ENCODE measurements around the gene RBM26.
A peak's percentile ranks its signal among the peaks of the same experiment; 100 is the strongest.
"Not testable (repeated sequence)": the region's sequence is repeated elsewhere in the genome, so short reads cannot be mapped to it uniquely, and the experiment has no call there.

The RBM26 gene

DNA sequence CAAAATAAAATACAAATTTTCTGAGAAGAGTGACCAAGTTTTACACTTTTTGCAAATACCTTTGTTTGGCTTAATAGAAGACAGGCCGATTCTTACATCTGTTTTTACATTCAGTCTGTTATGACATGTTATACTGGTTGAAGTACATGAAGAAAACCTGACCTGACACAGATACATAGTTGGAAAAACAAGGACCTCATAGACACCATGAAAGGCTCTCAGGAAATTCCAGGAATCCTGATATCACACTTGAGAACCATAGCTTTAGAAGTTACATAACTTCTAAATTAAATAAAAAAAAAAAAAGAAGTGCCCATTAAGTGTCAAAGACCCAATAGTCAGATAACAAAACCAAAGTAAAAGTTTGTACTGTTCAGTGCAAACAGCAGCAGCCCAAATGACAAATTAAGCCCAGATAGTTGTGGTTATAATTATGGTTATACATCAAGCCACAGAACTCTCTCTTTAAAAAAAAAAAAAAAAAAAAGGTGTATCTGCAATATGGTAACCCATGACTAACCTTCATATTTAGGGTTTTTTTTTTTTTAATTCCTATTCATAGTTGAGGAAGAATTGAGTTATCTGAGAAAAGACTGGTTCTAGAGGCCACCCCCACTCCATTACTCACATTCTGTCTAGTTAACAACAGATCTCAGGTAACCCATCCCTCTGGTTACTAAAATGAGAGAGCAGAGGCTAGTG lies 19.8 kb downstream of the RBM26 start:
- peak; percentile 33 for DNase-seq

DNA sequence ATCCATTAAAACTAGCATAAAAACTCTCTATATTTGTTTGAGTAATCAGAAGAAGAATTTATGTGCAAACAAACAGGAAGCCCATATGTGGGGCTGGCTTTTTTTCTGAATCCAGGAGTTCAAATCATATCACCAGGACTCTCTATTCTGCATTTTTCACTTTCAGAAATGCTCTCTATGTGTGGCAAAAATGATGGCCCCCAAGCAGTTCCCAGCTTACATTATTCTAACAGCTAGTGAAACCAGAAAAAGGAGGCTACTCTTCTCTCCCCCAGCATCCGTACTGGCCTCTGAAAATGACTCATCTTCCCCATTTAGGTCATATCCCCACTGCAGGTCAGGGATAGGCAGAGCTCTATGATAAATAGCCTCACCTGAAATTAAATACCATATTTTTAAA lies 20.4 kb downstream of the RBM26 start:
- peak; percentile 14 for DNase-seq

DNA sequence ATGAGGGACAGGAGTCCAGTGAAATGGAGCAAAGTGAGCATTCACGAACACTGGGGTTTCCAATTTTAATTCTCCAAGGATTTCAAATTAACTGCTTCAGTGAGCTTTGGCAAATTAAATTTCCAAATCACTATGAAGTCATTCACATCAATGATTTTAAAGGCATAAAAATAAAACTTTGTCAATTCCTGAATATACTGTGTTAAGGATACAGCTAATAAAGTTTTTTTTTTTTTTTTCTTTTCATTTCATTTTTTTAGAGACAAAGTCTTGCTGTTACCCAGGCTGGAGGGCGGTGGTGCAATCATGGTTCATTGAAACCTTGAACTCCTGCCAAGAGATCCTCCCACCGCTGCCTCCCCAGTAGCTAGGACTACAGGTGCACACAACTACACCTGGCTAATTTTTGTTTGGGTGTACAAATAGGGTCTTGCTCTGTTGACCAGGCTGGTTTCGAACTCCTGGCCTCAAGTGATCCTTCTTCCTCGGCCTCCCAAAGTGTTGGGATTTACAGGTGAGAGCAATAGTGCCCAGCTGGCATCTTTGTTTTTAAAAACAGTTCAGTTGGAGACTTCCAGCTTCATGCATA lies 21.9 kb downstream of the RBM26 start:
- DNase-seq: no peak

DNA sequence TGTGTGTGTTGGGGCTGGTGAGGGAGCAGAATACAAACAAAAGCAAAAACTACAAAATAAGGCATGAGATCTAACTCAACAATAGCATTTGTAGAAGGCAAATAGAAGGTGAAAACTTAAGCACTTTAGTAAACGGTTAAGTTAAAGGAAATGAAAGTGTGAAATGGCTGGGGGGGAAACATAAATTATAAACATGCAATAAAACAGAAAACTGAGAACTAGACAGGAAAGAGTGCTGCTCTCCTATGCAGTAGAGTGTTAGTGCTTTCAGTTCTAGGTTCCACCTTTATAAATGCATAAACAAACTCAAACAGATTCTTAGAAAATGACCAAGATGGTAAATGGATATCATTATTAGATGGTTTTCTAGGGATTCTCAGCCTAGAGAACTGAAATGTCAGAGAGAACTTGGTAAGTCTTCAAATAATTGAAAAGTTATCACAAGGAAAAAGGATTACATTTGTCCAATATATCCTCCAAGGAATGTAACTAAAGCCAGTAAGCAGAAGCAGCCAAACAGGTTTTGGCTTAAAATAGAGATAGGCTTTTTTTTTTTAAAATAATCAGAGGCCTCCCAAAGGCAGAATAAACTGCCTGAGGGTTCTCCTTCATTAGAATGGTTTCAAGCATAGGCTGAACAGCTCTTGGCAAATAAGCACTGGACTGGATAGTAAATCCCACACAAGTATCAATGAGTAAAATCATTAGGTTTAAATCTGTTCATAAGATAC lies 23.3 kb downstream of the RBM26 start:
- DNase-seq: no peak

DNA sequence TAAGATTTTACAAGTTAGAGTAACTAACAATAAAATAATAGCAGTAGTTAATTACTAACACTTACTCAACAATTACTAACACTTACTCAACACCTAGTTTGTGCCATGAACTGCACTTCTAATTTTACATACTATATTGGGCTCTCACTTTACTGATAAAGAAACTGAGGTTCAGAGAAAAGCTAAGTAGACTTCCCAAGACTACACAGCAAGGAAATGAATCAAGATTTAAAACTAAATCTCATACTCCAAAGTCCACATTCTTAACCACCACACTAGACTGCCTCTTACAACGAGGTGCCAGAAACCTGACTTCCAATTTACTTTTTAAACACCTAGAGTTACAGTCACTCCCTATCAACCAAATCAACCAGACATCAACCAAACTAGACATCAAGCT lies 25.1 kb downstream of the RBM26 start:
- DNase-seq: no peak

DNA sequence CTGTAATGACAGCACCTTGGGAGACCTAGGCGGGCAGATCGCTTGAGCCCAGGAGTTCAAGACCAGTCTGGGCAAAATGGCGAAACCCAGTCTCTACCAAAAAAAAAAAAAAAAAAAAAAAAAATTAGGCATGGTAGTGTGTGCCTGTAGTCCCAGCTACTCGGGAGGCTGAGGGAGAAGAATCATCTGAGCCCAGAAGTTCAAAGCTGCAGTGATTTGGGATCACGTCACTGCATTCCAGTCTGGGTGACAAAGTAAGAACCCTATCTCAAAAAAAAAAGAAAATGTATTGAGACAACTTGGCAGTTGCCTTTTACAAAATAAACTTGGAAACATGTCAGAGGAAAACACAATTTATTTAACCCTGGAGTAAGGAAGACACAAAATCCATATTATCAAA lies 26.8 kb downstream of the RBM26 start:
- DNase-seq: no peak

DNA sequence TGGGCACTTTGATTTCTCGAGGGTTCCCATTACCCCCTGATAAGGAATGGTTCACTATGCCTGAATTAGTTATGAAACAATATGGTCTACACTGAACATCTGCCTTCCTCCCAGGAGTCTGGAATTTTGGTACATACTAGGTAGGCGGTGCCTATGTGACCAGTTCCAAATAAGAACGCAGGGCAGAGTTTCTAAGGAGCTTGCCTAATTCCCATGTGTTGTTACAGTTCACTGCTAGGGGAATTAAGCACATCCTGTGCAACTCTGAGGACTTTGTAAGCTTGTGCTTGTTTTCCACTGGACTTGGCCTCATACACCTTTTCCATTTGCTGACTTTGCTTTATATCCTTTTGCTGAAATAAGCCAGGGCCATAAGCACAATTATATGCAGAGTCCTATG lies 29.2 kb downstream of the RBM26 start:
- DNase-seq: no peak

DNA sequence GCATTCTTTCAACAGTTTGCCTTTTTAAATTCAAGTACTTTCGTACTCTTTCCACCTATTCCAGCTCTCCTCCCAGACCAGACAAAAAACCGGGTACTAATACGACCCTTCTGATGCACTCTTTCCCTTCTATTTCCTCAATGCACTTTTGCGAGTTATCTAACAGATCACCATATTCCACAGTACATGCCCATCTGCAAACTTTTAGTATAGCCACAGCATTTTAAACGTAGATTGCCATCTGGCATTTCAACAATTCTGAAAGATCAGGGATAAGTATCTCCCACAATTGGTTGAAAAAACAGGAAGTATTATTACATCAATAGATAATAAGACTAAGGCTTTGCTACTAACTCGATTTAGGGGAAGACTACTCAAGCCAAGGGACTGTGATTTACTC lies 31.5 kb downstream of the RBM26 start:
- DNase-seq: no peak

DNA sequence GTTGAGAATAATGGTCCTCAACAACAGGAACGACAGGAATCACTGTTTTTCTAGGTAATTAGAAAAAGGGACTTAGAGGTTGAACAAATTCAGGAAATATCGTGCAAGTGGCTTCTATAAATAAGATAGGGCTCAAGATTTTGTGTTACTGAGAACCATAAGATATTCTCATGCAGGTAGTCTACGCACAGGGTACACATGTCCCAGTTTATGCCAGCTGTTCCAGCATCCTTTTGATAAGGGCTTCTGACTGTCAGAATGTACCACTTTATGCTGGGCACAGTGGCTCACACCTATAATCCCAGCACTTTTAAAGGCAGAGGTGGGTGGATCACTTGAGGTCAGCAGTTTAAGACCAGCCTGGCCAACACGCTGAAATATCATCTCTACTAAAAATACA lies 32.1 kb downstream of the RBM26 start:
- no peak for DNase-seq

DNA sequence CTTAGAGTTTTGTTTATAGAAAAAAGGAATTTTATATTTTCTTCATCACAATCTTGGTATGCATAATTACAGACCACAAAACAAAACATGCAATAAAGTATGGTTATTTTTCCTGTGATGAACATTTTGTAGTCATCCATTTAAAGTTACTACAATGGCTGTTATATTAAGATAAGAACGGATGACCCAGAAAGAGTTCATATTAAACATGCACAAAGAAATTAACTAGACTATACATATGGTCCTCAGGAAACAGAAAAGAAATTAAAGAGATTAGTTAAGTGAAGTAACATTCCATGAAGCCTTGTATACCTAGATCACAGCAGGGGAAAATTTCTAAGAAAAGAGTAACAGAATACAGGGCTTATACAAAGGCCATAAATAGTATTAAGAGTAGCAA lies 36.8 kb downstream of the RBM26 start:
- DNase-seq: no peak

DNA sequence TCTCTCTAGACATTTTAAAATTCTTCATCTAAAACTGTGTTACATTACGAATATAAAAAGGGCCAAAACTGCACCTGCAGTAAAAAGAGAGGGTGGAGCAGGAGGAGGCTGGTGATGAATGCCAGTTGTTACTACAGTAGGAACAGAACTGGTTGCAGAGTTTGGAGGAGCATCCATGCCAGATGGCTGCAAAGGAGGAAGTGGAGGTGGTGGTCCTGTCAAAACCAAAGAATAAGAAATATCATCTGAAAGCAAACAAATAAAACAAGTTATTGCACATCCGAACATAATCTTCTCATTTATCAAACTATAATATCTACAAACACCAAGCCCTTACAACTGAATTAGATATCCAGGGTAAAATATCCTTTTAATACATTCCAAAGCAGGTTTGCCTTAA lies 40.1 kb downstream of the RBM26 start:
- no peak for DNase-seq

DNA sequence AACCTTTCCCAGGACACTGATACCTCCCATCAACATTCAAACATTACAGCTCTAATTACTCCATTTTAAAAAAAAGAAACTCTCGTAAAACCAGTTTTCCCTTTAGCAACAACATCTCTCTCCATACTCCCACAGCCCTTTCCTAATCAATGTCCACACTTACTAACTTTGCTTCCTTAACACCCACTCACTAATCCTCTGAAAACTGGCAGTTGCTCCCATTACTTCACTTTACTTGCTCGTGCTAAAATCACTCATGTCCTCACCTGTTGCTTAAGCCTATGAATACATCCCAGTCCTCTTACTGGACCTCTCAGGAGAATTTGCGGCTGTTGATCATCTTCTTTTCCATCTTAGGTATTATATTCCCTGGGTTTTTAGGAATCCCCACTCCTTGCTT lies 44.8 kb downstream of the RBM26 start:
- DNase-seq: no peak

DNA sequence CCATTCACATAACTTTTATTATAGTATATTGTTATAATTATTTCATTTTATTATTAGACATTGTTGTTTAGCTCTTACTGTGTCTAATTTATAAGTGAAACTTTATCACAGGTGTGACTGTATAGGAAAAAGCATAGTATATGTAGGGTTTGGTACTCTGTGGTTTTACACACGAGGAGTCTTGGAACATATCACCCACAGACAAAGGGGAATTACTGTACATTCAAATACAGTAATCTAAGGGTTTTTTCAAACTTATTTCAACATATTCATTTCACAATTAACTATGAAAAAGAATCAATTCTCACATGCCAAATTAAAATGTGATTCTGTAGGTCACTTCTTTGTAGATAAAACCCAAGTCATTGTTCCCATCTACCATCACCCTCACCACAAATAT lies 46.0 kb downstream of the RBM26 start:
- DNase-seq: no peak

DNA sequence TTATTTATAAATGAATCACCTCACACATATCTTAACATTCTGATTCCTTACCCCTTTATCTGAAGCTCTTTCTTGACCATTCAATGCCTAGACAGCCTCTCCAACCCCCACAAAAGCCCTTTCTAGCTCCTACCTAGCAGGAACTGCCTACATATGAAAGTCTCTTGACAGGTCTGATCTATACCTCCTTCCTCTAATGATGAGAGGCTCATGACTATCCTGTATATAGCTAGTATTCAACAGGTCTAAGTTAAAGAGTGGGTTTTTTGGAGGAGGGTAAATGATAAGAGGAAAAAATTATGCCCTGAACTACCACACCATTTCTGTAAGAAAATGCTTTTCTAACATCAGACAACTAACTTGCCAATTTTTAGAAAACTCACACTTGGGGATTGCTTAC lies 47.0 kb downstream of the RBM26 start:
- no peak for DNase-seq

DNA sequence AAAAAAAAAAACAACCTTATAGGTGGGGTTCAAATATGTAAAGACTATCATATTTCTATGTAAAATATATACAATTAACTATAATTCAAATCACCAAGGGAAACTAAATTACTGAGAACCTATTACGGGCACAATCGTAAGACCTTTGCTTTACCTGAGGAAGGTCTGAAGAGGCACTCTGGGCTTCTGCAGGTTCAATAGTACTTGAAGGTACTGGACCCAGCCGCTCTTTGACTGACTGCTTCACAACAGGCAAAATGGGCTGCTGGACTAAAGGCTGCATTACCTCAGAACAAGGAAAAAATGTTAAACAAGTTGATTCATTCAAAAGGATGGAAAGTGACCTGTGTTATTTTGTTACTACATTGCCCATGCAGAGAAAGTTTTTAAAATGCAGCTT lies 51.8 kb downstream of the RBM26 start:
- DNase-seq: no peak

DNA sequence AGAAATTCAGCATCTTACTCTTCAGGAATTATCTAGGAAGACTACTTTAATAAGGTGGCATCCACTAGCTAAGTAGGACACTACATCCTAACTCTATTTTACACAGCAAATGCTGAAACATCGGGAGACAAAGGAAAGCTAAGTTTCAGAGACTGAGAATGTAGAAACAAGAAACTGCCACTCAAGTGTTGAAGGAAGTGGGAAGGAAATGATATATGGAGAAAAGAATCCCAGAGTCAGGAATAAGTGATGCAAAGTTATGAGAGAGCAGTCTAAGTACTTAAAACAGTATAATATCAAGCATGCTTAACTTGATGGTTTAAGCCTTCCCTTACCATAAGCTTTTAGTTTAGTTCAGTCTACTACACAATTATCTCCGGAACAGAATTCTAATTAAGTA lies 52.4 kb downstream of the RBM26 start:
- DNase-seq: no peak

DNA sequence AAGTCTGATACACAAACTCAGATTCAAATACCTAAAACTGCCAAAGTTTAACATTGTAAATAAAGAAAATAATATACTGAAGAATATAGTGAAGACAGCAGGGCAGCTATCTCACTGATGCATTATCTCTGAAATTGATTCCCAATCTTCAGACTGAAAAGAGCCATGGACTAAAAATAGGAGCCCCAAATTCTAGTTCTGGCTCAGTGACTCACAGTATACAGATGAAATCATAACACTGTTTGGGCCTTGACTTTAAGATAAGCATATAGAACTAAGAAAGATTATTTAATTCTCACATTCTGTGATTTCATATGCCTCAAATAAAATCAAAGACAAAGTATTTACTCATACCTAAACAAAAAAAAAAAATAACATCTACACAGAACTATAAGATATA lies 53.9 kb downstream of the RBM26 start:
- DNase-seq: no peak

DNA sequence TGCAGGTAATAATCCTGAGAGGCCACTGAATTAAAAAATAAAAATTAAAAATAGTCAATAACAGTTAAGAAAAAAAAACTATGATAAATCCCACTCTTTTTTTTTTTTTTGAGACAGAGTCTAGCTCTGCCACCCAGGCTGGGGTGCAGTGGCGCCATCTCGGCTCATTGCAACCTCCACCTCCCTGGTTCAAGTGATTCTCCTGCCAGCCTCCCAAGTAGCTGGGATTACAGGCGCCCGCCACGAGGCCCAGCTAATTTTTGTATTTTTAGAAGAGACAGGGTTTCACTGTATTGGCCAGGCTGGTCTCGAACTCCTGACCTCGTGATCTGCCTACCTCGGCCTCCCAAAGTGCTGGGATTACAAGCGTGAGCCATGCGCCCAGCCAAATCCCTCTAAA lies 56.4 kb downstream of the RBM26 start:
- not testable (repeated sequence) for DNase-seq

DNA sequence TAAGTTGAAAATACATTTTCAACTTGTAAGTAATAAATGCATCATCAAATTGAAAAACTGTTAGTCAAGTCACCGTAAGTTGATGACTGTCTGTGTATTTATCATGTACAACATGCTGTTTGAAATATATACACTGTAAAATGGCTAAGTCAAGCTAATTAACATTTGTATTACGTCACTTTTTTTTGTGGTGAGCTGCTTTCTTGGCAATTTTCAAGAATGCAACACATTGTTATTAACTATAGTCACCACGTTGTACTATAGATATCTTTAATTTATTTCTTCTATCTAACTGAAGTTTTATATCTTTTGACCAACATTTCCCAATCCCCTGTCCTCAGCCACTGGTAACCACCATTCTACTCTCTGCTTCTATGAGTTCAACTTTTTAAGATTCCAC lies 57.0 kb downstream of the RBM26 start:
- no peak for DNase-seq

DNA sequence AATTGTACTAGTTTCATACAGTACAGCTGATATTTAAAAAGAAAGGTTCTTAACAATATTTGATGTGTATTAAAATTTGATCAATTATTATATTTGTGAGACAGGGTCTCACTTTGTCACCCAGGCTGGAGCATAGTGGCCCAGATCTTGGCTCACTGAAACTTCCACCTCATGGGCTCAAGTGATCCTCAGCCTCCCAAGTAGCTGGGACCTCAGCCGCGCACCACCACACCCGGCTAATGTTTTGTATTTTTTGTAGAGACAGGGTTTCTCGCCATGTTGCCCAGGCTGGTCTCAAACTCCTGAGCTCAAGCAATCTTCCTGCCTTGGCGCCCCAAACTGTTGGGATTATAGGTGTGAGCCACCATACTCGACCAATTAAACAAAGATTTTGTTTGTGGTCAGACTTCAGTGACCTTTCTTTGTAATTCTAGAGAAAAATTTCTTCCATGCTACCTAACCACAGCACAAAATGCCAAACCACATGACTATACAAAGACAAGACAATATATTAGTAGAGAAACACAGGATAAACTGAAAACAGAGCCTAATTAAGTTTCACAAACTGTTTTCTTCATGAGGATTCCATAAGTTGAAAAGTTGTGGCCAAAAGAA lies 59.6 kb downstream of the RBM26 start:
- DNase-seq: no peak

DNA sequence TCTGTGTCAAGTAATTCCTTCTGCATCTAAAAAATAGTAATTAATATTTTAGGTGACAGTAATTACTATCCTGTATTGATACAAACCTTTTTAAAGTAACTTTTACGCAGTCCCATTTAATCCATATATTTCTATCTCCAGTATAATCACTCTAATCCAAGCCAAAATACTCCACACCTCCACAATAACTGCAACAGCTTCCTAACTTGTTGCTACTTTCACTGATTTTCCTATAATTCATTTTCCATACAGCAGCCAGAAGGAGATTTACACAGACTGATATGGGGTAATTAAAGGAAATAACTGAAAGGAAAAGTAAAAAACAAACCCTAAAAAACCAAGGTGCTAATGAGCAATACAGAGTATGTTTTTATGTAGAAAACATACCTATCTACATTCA lies 64.9 kb downstream of the RBM26 start:
- DNase-seq: no peak

DNA sequence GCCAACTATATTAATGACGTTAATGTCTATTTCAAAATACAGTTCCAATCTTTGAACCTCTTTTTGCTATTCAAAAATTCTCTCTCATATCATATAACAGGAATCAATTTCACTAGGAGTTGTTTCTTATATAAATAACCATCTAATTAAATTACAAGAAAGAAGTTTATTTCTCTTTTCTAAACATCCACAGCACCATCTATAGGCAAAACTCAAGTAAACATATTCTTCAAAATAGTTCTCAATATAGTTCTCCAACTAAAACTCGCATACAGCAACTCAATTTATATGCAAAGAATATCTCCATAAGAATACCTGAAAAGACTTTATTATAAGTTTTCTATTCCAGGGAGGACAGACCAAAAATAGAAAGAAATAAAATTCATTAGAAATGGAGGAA lies 65.6 kb downstream of the RBM26 start:
- no peak for DNase-seq

DNA sequence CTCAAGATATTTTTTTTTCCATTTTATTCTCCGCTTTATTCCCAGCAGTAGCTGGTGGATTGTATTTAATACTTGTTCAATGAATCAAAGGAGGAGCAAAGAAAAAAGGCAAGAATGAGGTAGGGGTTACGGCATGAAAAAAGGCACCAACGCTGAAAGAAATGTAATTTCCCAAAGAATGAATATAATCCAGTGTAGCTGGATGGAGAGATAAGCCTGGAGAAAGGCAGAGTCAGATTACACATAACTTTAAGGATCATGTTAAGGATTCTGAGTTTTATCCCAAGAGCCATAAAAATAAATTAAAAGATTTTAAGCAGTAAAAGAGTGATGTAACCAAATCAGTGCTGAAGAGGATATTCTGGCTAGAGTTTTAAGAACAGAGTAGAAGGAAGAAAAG lies 67.7 kb downstream of the RBM26 start:
- no peak for DNase-seq

DNA sequence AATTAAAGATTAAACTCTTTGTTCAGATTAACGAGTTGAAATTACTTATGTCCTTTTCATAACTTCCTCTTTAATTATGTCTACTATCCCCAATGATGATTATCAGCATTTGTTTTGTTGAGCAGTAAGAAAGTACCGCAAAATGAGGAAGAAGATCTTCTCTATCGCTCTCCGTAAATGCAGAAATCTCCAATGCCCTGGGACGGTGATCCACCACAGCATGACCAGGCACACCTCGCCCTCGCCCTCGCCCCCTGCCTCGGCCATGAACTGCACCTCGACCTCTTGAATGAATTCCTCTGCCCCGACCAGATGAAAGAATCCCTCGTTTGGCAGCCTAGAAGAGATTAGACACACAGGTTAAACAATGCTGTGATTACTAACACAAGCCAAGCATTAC lies 69.1 kb downstream of the RBM26 start:
- DNase-seq: no peak
